Astrocyte (in vitro differentiated cells and primary cell): ENCODE data around the gene SCIN. TPM values are rescaled to one million over a fixed set of nuclear protein-coding genes. Genes with fewer than 3 reads are reported as not detected.

Experiments used
- DNase-seq: peaks from one replicate; pipeline ENCODE4 v3.0.0-alpha.2; 2010; ENCODE audit warnings: low read depth
- FAIRE-seq: peaks from 2 replicates; lab custom pipeline; 2011; peaks lifted over from hg19 to GRCh38; lab: Jason Lieb, UNC
- H2AFZ ChIP-seq: 2 replicates; pipeline ENCODE4 v1.6.0; 2012; ENCODE audit warnings: low read depth, low read length, inconsistent platforms
- H3K27ac ChIP-seq: 2 replicates; pipeline ENCODE4 v1.5.1; 2011; ENCODE audit warnings: low read depth, low read length, inconsistent platforms
- H3K27me3 ChIP-seq: 2 replicates; pipeline ENCODE4 v1.6.0; 2011; ENCODE audit warnings: low read length, inconsistent platforms; ENCODE audit not compliant: insufficient read depth
- H3K36me3 ChIP-seq: 2 replicates; pipeline ENCODE4 v1.5.1; 2011; ENCODE audit warnings: low read length, inconsistent platforms; ENCODE audit not compliant: insufficient read depth
- H3K4me1 ChIP-seq: 2 replicates; pipeline ENCODE4 v1.5.1; 2011; ENCODE audit warnings: low read length, inconsistent platforms; ENCODE audit not compliant: insufficient read depth
- H3K4me2 ChIP-seq: 2 replicates; pipeline ENCODE4 v1.6.0; 2012; ENCODE audit warnings: low read length, inconsistent platforms
- H3K4me3 ChIP-seq: 2 replicates; pipeline ENCODE4 v1.5.1; 2011; ENCODE audit warnings: low read depth, mild to moderate bottlenecking, low read length, inconsistent platforms; ENCODE audit not compliant: insufficient read depth
- H3K79me2 ChIP-seq: 2 replicates; pipeline ENCODE4 v1.6.0; 2012; ENCODE audit warnings: mild to moderate bottlenecking, low read length, inconsistent platforms; ENCODE audit not compliant: insufficient read depth
- H3K9ac ChIP-seq: 2 replicates; pipeline ENCODE4 v1.6.0; 2012; ENCODE audit warnings: mild to moderate bottlenecking, low read length, inconsistent platforms
- H3K9me3 ChIP-seq: 2 replicates; pipeline ENCODE4 v1.5.1; 2012; ENCODE audit warnings: low read depth, mild to moderate bottlenecking, low read length, inconsistent platforms; ENCODE audit not compliant: insufficient read depth
- H4K20me1 ChIP-seq: 2 replicates; pipeline ENCODE4 v1.6.0; 2012; ENCODE audit warnings: low read length, inconsistent platforms; ENCODE audit not compliant: insufficient read depth
- H3K27ac Mint-ChIP-seq: one replicate; pipeline ENCODE4 v1.8.0; 2021; ENCODE audit warnings: mild to moderate bottlenecking, mixed read lengths; ENCODE audit not compliant: unreplicated experiment
- H3K27me3 Mint-ChIP-seq: one replicate; pipeline ENCODE4 v1.8.0; 2021; ENCODE audit warnings: low read depth, mixed read lengths; ENCODE audit not compliant: unreplicated experiment
- H3K36me3 Mint-ChIP-seq: one replicate; pipeline ENCODE4 v1.8.0; 2021; ENCODE audit warnings: low read depth, mixed read lengths; ENCODE audit not compliant: unreplicated experiment
- H3K4me1 Mint-ChIP-seq: one replicate; pipeline ENCODE4 v1.8.0; 2021; ENCODE audit warnings: low read depth, mixed read lengths; ENCODE audit not compliant: unreplicated experiment
- H3K4me3 Mint-ChIP-seq: one replicate; pipeline ENCODE4 v1.8.0; 2021; ENCODE audit warnings: mild to moderate bottlenecking, moderate library complexity, mixed read lengths; ENCODE audit not compliant: unreplicated experiment
- H3K9me3 Mint-ChIP-seq: one replicate; pipeline ENCODE4 v1.8.0; 2021; ENCODE audit warnings: mild to moderate bottlenecking, mixed read lengths; ENCODE audit not compliant: unreplicated experiment
- CTCF ChIP-seq: IDR thresholded peaks from 2 replicates; pipeline ENCODE4 v1.5.1; 2011; ENCODE audit warnings: low read depth, mild to moderate bottlenecking, inconsistent platforms, low read length, moderate library complexity; ENCODE audit not compliant: insufficient read depth
- EZH2 ChIP-seq: IDR thresholded peaks from 2 replicates; pipeline ENCODE4 v1.6.1; 2012; ENCODE audit warnings: mild to moderate bottlenecking, low read length, inconsistent platforms; ENCODE audit not compliant: insufficient read depth
- total RNA-seq: library from RNA; stranded (reverse); gene quantifications from 2 replicates; pipeline ENCODE4 v1.2.1, GENCODE V29; 2021

The SCIN gene
- total RNA-seq, 1 donor from 2014 or later = 0.27 TPM

GRCh38 chr7:12570168-12570533 is 369 bp upstream of the SCIN start:
- peak overlapping the region; percentile 50 for H3K4me3 ChIP-seq
- Mint-ChIP-seq H3K4me1 (no peaks in the 10 kb centered on the region), H3K27me3 (peaks cover 34% of the 10 kb centered on the region), H3K9me3 (no peaks in the 10 kb centered on the region), H3K27ac (no peak overlapping the region), H3K36me3 (no peaks in the 10 kb centered on the region), H3K4me3 (peak overlapping the region; percentile 80)
- peaks cover 13% of the 10 kb centered on the region for H3K4me1 ChIP-seq
- peak overlapping the region; percentile 7 for H3K9ac ChIP-seq
- no peak overlapping the region for H3K27ac ChIP-seq
- no peaks in the 10 kb centered on the region for H3K36me3 ChIP-seq
- no peaks in the 10 kb centered on the region for H3K79me2 ChIP-seq
- H3K4me2 ChIP-seq = peak overlapping the region; percentile 94
- DNase-seq = no peak
- H3K27me3 ChIP-seq = peaks cover 26% of the 10 kb centered on the region
- no peaks in the 10 kb centered on the region for H3K9me3 ChIP-seq
- FAIRE-seq = peak; percentile 60
- no peaks in the 10 kb centered on the region for H4K20me1 ChIP-seq
- TF ChIP-seq EZH2 = no peak
- no peak for TF ChIP-seq CTCF
- H2AFZ ChIP-seq = peak overlapping the region; percentile 83

- H3K27ac ChIP-seq = no peak overlapping the region
- no peaks in the 10 kb centered on the region for H3K79me2 ChIP-seq
- Mint-ChIP-seq H3K36me3 (no peaks in the 10 kb centered on the region), H3K27me3 (peaks cover 34% of the 10 kb centered on the region), H3K4me3 (no peak overlapping the region), H3K4me1 (no peaks in the 10 kb centered on the region), H3K27ac (no peak overlapping the region), H3K9me3 (no peaks in the 10 kb centered on the region)
- no peaks in the 10 kb centered on the region for H4K20me1 ChIP-seq
- FAIRE-seq (no peak), DNase-seq (no peak)
- no peaks in the 10 kb centered on the region for H3K9me3 ChIP-seq
- H3K36me3 ChIP-seq = no peaks in the 10 kb centered on the region
- TF ChIP-seq CTCF (no peak), EZH2 (no peak)
- H3K9ac ChIP-seq = no peak overlapping the region
- H3K4me1 ChIP-seq = peaks cover 13% of the 10 kb centered on the region
- H3K4me3 ChIP-seq = no peak overlapping the region
- H3K27me3 ChIP-seq = peaks cover 26% of the 10 kb centered on the region
- no peak overlapping the region for H3K4me2 ChIP-seq
- H2AFZ ChIP-seq = no peak overlapping the region
These were observed 1.2 kb downstream of the SCIN start for GRCh38 chr7:12571691-12572090.

- H3K9me3 Mint-ChIP-seq = no peaks in the 10 kb centered on the region
- H4K20me1 ChIP-seq = no peaks in the 10 kb centered on the region
- no peak for TF ChIP-seq CTCF
- no peak for TF ChIP-seq EZH2
- no peak overlapping the region for H2AFZ ChIP-seq
- H3K36me3 Mint-ChIP-seq = no peaks in the 10 kb centered on the region
- H3K4me1 ChIP-seq = peaks cover 13% of the 10 kb centered on the region
- H3K9me3 ChIP-seq = no peaks in the 10 kb centered on the region
- no peaks in the 10 kb centered on the region for H3K36me3 ChIP-seq
- peaks cover 33% of the 10 kb centered on the region for H3K27me3 Mint-ChIP-seq
- no peaks in the 10 kb centered on the region for H3K4me1 Mint-ChIP-seq
- no peak overlapping the region for H3K9ac ChIP-seq
- no peak overlapping the region for H3K27ac ChIP-seq
- no peak for DNase-seq
- H3K27me3 ChIP-seq = peaks cover 26% of the 10 kb centered on the region
- H3K4me2 ChIP-seq = no peak overlapping the region
- H3K27ac Mint-ChIP-seq = no peak overlapping the region
- H3K4me3 Mint-ChIP-seq = no peak overlapping the region
- no peaks in the 10 kb centered on the region for H3K79me2 ChIP-seq
- FAIRE-seq = no peak
- no peak overlapping the region for H3K4me3 ChIP-seq
These were observed 2.5 kb downstream of the SCIN start for GRCh38 chr7:12572941-12573575.
